Thoracic aorta endothelial cell (primary cell): Measurements from ENCODE around the gene PKDCC. TPM values are rescaled to one million over a fixed set of nuclear protein-coding genes. Genes with fewer than 3 reads are reported as not detected.

ENCODE experiments used
- total RNA-seq: library from RNA; depleted of rRNA; stranded (reverse); fragments of >200 nt; gene quantifications from 2 replicates; pipeline ENCODE4 v1.2.3, GENCODE V29; 2012

PKDCC gene
- 1.1 and 3.5 TPM in 2 replicates for total RNA-seq

GRCh38 chr2:42047488-42048298 is at the start of gene PKDCC:
Gene PKDCC, plus strand, starts transcription at chr2:42048021. Its CDS starts 179 bp downstream, at chr2:42048200.

Other genes starting within 250 kb of the PKDCC start
- 43.1 and 48.8 TPM in 2 replicates for gene EML4, start 121.3 kb downstream of the PKDCC start, total RNA-seq